HFF-Myc (cell line): Measurements from ENCODE around the gene SS18L1.

ENCODE experiments used
- DNase-seq: peaks from one replicate; pipeline ENCODE4 v3.0.0-alpha.2; 2011; ENCODE audit warnings: low read depth; ENCODE audit errors: extremely low read depth
- H3K4me3 ChIP-seq: replicated peaks from 2 replicates; pipeline ENCODE4 v1.5.1; 2011; ENCODE audit warnings: low read depth, mild to moderate bottlenecking, control low read depth, low read length
- TF ChIP-seq, protein P1 (sequence below): IDR thresholded peaks from 2 replicates; pipeline ENCODE4 v1.5.1; 2012; ENCODE audit warnings: mild to moderate bottlenecking, low read depth, low read length, control low read depth; ENCODE audit errors: missing control alignments

SS18L1 gene

DNA sequence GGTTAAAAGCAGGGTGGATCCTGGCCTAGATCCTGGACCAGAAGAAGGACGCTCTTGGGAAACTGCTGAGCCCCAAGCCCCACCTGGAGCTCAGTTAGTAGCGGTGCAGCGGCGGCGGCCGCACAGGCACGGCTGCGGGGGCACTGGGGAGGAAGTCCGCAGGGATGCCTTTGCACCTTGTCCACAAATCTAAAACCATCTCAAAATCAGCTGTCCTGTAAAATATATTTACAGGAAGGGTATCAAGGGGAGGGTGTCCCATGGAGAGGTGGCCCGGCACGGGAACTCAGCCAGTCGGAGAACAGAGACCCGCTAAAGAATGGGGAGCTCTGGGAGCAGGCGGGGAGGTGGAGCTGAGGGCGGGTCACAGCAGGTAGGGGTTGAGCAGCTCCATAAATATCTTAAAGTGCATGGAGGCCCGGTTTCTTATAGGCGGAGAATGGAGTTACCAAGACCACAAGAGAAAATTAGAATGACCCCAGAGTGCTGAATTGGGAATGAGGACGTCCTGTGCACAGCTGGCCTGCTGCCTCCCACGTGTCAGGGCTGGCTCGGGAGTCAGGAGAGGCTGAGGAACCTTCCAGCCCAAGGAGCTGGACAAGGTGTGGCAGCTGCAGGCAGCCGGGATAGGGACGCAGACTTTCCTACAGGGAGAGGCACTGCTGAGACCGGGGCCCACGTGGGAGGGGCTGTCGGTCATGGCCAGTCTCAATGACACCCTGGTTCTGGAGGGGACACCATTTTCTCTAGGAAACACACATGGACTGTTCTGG, 47.3 kb downstream of the SS18L1 start:
- TF ChIP-seq, protein P1, sequence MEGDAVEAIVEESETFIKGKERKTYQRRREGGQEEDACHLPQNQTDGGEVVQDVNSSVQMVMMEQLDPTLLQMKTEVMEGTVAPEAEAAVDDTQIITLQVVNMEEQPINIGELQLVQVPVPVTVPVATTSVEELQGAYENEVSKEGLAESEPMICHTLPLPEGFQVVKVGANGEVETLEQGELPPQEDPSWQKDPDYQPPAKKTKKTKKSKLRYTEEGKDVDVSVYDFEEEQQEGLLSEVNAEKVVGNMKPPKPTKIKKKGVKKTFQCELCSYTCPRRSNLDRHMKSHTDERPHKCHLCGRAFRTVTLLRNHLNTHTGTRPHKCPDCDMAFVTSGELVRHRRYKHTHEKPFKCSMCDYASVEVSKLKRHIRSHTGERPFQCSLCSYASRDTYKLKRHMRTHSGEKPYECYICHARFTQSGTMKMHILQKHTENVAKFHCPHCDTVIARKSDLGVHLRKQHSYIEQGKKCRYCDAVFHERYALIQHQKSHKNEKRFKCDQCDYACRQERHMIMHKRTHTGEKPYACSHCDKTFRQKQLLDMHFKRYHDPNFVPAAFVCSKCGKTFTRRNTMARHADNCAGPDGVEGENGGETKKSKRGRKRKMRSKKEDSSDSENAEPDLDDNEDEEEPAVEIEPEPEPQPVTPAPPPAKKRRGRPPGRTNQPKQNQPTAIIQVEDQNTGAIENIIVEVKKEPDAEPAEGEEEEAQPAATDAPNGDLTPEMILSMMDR = no peak
- no peak overlapping the region for H3K4me3 ChIP-seq
- no peak for DNase-seq

DNA sequence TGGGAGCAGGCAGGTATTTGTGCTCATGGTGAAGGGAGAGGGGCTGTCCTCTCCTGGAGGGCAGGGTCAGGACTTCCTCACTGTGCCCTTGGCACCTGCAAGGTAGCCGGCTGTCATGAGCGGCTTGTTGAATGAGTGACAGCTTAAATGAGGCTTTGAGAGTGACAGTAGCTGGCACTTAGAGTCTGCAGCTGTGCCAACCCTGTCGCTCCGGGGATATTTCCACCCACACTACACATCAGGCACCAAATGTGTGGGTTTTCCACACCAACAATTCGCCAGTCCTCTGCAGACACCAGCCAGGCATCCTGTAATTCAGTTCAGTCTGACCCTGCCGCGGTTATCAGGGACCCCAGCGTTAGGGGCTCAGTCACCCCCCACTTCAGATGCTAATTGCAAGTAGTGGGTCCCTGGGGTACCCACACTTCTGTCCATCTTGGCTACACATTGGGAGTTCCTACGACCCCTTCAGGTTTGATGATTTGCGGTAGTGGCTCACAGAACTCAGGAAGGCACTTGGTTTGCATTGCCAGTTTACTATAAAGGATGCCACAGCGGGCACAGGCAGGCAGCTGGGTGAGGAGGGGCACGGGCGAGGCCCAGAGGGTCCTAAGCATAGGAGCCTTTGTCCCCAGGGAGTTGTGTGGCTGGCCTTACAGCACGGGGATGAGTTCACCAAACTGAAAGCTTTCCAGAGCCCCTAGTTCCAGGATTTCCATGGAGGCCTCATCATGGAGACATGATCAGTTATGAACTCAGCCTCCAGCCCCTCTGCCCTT, 48.4 kb downstream of the SS18L1 start:
- no peak for DNase-seq
- TF ChIP-seq, protein P1 = no peak
- H3K4me3 ChIP-seq = no peak overlapping the region

DNA sequence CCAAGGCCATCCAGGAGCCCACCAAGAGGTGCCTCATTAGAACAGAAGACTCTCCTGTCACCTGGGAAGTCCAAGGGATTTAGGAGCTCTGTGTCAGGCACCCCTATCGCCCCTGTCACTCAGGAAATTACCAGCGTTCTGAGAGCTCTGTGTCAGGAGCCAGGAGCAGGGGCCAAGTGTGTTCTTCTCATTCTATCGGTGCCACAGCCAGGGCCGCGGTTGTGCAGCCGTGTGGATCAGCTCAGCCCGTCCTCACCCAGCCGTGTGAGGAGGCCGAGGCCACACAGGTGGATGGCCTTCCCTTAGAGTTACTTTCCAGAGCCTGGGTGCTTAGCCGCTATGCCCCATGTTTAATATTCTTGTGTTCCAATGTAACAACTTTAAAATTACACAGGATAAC, 49.1 kb downstream of the SS18L1 start:
- no peak overlapping the region for H3K4me3 ChIP-seq
- no peak for DNase-seq
- TF ChIP-seq, protein P1 = no peak

DNA sequence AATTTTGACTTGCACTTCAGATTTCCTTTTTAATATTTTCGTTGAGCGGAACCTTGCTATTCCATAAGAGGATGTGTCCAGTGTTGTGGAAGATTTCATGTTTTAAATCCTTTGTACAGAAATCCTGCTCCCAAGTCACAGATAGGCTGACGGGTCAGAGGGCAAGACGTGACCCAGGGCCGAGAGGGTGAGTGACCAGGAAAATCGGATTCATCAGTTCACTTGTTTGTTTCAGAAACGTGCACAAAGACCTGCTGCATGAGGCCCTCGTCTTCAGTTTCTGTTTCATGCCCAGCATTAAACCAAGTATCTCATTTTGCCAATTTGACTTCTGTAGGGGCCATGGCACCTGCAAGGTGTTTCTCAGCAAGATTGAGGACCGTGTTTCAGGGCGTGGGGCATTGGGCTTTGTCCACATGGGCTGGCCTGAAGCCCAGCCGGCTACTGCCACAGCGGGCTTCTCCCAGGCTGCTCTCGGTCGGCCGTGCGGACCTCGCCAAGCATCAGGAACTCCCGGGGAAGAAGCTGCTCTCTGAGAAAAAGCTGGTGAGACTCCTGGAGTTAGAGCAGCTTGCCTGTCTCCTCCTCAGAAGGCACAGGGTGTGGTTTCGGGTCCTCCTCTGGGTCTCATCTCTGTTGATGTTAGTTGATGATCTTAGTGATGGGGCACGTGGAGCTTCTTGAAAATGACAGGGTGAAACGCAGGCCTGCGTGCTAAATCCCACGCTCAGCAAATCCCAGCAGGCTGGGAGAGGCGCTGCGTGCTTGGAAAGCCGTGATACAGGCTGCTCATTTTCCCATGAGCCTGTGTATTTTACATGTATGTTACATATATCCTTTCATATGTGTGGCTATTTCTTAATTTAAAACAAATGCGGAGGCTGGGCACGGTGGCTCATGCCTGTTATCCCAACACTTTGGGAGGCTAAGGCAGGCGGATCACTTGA, 49.8 kb downstream of the SS18L1 start:
- H3K4me3 ChIP-seq = no peak overlapping the region
- TF ChIP-seq, protein P1 = no peak
- DNase-seq = no peak

DNA sequence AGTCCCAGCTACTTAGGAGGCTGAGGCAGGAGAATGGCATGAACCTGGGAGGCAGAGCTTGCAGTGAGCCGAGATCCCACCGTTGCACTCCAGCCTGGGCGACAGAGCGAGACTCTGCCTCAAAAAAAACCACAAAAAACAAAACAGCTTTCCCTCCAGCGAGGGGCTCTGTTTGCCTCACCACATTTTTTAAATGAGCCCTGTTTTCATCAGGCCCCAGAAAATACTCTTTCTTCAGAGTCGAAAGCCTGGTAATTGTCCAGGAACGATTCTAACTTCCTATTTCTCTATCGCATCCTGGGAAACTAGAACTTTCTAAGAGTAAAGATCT, 51.5 kb downstream of the SS18L1 start:
- no peak overlapping the region for H3K4me3 ChIP-seq
- TF ChIP-seq, protein P1 = no peak

DNA sequence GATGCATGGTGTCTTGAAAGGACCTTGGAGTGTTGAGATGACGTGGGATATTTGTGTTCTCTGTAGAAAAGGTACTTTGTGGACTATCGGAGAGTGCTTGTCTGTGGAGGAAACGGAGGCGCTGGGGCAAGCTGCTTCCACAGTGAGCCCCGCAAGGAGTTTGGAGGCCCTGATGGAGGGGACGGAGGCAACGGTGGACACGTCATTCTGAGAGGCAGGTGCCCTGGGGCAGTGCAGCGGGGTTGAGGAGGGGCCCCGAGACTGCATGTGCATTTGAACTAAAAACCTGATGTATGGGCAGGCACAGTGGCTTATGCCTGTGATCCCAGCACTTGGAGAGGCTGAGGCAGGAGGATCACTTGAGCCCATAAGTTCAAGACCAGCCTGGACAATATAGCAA, 52.2 kb downstream of the SS18L1 start:
- TF ChIP-seq, protein P1 = no peak
- no peak for DNase-seq

More for the DNA sequence above, 51.5 kb downstream of the SS18L1 start:
- DNase-seq = no peak

More for the DNA sequence above, 52.2 kb downstream of the SS18L1 start:
- H3K4me3 ChIP-seq = no peak overlapping the region
